ENCODE measurements around the gene ADAMTS13.

DNA sequence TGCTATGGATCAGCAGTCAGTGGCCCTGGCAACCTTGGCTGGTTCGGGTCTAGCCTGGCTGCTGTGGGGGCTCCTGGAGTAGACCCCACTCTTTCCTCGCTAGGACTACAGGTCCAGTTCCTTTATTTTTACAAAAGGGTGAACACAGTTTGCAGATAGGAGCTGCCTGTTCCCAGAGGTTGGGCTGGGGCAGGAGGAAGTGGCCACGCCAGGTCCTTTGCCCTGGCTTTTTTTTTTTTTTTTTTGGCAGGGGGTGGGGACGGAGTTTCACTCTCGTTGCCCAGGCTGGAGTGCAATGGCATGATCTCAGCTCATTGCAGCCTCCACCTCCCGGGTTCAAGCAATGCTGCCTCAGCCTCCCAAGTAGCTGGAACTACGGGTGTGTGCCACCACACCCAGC lies 48.8 kb downstream of the ADAMTS13 start:
- TF ChIP-seq, protein P1, sequence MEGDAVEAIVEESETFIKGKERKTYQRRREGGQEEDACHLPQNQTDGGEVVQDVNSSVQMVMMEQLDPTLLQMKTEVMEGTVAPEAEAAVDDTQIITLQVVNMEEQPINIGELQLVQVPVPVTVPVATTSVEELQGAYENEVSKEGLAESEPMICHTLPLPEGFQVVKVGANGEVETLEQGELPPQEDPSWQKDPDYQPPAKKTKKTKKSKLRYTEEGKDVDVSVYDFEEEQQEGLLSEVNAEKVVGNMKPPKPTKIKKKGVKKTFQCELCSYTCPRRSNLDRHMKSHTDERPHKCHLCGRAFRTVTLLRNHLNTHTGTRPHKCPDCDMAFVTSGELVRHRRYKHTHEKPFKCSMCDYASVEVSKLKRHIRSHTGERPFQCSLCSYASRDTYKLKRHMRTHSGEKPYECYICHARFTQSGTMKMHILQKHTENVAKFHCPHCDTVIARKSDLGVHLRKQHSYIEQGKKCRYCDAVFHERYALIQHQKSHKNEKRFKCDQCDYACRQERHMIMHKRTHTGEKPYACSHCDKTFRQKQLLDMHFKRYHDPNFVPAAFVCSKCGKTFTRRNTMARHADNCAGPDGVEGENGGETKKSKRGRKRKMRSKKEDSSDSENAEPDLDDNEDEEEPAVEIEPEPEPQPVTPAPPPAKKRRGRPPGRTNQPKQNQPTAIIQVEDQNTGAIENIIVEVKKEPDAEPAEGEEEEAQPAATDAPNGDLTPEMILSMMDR (IDR thresholded peaks at IDR 0.05; ENCODE audit: insufficient read depth, low read length, poor library complexity, severe bottlenecking) = no peak
- no peak for TF ChIP-seq EZH2phosphoT487 (conservative IDR thresholded peaks at IDR 0.05; ENCODE audit: low read length)
